NCI-H146 treated with DMSO at 0.1 percent for 48 hours (cell line): ENCODE data around the gene LRRC15.
A peak's percentile ranks its signal among the peaks of the same experiment; 100 is the strongest.

Experiments
- DNase-seq: peaks from one replicate; lab custom pipeline; 2025; ENCODE audit not compliant: unreplicated experiment; lab: John Stamatoyannopoulos, UW

Gene LRRC15

DNA sequence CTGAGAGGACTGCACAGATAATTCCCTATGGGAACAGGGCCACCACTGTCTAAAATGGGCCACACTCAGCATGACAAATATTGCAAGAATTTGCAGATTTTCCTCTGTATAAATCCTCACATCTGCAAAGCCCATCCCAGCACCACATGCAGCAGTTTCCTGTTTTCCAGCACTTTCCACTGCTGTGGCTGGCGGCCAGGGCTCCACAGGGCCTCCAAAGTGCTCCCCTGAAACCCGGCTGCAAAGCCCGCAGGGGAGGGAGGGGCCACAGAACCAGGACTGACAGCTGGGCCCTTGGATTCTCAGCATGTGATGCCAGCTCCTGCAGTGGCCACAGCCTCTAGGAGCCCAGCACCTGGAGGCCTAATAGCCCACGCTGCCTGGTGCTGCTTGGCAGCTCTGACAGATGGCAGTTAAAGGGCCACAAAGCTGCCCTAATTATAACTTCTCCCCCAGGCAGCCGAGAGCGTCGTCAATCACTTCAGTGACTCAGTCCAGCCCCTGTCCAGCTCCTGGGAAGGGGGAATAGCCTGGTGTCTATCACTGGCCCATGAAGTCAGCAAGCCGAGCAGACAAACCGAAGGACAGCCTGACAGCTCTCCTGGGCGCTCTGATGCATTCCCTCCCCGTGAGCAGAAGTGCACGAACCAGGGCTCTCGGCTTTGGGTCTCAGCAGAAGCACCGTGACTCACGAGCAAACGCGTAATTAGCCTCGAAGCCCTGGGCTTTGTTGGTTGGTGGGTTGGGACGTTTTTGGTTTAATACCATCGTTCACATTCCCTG lies 4.7 kb downstream of the LRRC15 start:
- DNase-seq, result peak; percentile 78

DNA sequence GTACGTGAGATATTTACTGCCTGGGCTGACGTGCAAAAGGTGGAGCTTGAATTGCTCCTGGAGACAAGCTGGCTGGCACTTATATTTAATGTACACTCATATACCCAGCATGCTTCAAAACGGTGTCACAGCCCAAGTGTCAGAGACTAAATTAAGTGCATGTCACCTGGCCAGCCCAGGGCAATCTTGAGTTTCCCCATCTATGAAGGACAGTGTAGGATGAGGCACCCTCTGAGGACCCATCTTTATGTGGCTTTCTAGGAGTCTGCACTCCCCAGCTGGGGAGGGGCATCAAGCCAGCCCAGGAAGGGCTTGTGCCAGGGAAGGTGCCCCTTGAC lies 5.3 kb downstream of the LRRC15 start:
- no peak for DNase-seq

DNA sequence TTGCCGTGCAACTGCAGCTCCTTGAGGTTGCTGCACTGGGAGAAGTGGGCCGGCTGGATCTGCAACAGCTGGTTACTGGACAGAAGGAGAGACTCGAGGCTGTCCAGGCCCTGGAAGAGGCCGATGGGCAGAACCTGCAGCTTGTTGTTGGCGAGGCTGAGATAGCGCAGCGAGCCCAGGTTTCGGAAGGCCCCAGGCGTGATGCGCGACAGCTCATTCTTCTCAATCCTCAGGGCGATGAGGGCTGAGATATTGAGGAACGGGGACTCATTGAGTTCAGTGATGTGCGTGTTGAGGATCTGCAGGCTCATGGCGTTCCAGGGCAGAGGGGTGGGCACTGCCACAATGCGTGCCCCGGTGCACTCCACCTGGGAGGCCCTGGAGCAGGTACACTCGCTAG lies 9.0 kb downstream of the LRRC15 start:
- DNase-seq, result no peak

- DNase-seq, result no peak
Observed at GRCh38 chr3:194357681-194358080, 11.9 kb downstream of the LRRC15 start.

DNA sequence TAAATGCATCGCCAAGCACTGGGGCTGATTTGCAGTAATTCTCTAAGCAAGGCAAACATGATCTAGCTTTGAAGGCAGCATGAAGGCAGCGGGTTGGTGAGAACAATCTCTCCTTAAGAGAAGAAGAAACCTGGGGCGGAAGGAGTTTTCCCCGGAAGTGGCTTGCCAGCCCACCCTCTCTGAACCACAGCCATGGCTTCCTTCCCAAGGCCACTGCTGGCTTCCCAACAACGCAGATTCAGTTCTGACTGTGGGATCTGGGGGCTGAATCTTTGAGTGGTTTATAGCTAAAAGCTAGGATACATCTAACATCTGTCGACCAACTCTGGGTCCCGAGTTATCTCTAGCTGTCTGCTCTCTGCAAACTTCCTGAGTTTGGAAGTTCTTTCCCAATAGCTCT lies 14.2 kb downstream of the LRRC15 start:
- DNase-seq, result no peak

DNA sequence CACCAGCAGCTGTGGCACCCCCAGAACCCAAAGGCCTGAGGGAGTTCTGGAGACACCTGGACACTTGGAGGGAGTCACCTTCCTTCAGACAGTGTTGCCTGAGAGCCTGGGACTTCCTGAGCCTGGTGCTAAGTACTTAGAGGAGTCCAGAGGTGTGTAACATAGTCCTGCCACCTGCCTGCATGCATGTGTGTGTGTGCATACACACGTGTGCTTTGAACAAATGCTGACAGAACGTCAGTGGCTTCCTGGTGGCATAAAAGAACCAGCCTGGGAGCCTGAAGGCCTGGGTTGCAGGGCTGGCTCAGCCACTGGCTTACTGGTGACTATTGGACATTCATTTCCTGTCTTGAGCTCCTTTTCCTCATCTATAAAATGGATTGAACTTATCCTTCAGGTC lies 15.2 kb downstream of the LRRC15 start:
- no peak for DNase-seq

DNA sequence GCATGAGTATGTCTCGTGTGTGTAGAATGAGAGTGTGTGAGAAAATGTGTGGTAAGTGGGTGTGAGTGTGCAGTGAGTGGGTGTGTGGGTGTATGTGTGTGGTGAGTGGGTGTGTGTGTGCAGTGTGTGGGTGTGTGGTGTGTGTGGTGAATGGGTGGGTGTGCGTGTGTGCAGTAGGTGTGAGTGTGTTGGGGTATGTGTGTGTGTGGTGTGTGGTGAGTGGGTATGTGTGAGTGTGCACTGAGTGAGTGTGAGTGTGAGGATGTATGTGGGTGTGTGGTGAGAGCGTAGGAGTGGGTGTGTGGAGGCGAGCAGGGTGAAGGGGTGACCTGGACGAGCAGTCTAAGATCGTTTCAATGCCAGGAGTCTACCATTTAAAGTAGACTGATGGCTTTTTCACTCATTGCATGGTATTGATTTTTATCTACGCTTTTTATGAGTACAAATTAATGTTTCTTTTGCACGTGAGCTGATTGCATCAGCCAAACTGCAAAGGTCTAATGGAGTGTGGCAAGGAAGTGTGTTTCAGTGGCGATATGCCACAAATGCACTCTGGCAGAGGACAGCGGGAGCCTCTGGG lies 16.8 kb downstream of the LRRC15 start:
- DNase-seq, result no peak

GRCh38 chr3:194351952-194352536 lies 17.5 kb downstream of the LRRC15 start:
- DNase-seq, result no peak

- DNase-seq, result no peak
Observed at GRCh38 chr3:194351080-194351672, 18.4 kb downstream of the LRRC15 start, which contains the start of gene CPN2. CPN2 (minus strand) TSS chr3:194351328; CDS start chr3:194342702, 8,626 bp downstream.

DNA sequence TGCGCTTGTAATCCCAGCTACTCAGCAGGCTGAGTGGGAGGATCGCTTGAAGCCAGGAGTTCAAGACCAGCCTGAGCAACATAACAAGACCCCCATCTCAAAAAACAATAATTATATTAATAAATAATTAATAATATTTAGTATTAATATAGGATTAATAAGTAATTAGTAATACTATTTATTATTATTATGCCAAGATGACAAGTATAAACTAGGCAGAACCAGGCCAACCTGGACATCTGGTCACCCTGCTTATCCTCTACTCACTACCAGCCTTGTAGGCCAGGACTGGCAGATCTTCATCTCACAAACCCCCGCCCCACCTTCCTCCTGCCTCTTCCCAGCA lies 18.8 kb downstream of the LRRC15 start:
- no peak for DNase-seq

GRCh38 chr3:194348354-194348753 lies 21.2 kb downstream of the LRRC15 start:
- no peak for DNase-seq

GRCh38 chr3:194346621-194347020 lies 22.9 kb downstream of the LRRC15 start:
- DNase-seq, result no peak

GRCh38 chr3:194346035-194346434 lies 23.5 kb downstream of the LRRC15 start:
- no peak for DNase-seq

- peak; percentile 54 for DNase-seq
Observed at GRCh38 chr3:194344012-194344411, 25.5 kb downstream of the LRRC15 start.

DNA sequence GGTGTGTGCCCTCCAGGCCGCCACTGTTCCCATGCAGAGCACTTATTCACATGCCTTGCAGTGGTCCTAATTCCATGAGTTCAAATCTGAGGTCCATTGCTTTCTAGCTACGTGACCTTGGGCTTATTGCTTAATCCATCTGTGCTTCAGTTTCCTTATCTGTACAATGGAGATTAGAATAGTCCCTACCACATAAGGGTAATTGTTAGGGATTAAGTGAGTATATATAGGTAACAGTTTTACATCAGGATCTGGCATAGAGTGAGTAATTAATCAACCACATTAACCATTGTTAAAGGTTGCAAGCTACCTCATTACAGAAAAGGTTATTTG lies 26.0 kb downstream of the LRRC15 start:
- no peak for DNase-seq

DNA sequence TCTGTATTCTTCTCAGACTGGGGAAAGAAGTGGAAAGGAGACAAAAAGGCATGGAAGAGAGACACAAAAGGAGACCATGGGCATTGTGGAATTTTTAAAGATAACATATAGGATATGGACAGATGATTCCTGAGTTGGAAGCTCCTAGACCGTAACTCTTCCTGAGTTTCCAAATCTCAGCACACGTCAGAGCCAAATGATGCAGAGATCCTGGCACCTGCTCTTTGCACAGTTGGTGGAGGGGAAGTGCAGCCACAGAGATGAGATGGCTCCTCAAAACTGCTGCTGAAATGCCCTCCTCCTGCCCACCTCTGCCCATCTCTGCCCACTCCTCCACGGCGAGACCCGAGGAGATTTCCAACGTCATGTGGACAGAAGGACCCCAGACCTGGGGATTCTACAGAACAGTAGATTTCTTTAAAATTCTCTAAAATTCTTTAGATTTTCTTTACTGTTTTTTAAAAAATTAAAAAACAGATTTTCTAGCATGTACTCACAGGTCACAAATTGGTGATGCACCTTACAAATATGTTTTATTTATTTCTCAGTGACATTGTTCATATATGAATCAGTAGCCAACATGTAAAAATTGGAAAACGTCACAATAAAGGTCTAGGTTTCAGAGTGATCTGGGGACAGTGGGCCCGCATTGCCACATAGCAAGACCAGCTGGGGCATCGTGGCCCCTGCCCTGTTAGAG lies 26.5 kb downstream of the LRRC15 start:
- DNase-seq, result no peak

- no peak for DNase-seq
Observed at GRCh38 chr3:194340757-194341400, 28.7 kb downstream of the LRRC15 start.

DNA sequence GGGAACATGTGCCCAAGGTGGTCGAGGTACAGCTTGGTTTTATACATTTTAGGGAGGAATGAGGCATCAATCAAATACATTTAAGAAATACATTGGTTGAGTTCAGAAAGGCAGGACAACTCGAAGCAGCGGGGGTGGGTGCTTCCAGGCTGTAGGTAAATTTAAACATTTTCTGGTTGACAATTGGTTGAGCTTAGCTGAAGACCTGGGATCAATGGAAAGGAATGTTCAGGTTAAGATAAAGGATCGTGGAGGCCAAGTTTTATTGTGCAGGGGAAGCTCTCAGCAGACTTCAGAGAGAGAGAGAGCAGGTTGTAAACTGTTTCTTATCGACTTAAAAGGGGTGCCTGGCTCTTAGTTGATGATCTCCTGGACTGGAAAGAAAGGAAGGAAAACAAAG lies 29.7 kb downstream of the LRRC15 start:
- no peak for DNase-seq

GRCh38 chr3:194339356-194339755 lies 30.2 kb downstream of the LRRC15 start:
- no peak for DNase-seq

GRCh38 chr3:194337965-194338753 lies 31.4 kb downstream of the LRRC15 start:
- DNase-seq, result no peak
